Common myeloid progenitor, CD34-positive (primary cell): ENCODE measurements around the gene APRT.

Source experiments
- CTCF ChIA-PET: fragments of 350-600 bp; sonication (Branson Sonifier 250); formaldehyde crosslinking; loops from one replicate; lab custom pipeline; 2021; ENCODE audit warnings: antibody characterized with exemption; lab: Charles Lee
- POLR2A ChIA-PET: fragments of 350-600 bp; sonication (Branson Sonifier 250); formaldehyde crosslinking; loops from one replicate; lab custom pipeline; 2021; ENCODE audit warnings: antibody characterized with exemption; lab: Charles Lee
- DNase-seq, 3 donors: peaks; one replicate each; pipeline versions ENCODE4 v3.0.0 to v3.0.0-alpha.2; 2013
- H3K27ac ChIP-seq, 2 experiments: 1 replicate in 1 of 2; 2 replicates in 1 of 2; pipeline ENCODE4 v1.7.0; 2013; ENCODE audit warnings: inconsistent platforms in 2 of 2, low read length in 2 of 2, mild to moderate bottlenecking in 2 of 2, low read depth in 1 of 2, moderate library complexity in 1 of 2; ENCODE audit not compliant: severe bottlenecking in 2 of 2, insufficient read depth in 1 of 2, poor library complexity in 1 of 2
- H3K27me3 ChIP-seq, 5 experiments: replicated peaks in 2 of 5; 1 replicate in 3 of 5; 2 replicates in 2 of 5; pipeline versions ENCODE4 v1.6.1 to v1.7.0; 2013; ENCODE audit warnings: low read length in 4 of 5, mild to moderate bottlenecking in 2 of 5, moderate library complexity in 2 of 5, inconsistent platforms in 1 of 5; ENCODE audit not compliant: insufficient read depth in 5 of 5, control insufficient read depth in 4 of 5
- H3K36me3 ChIP-seq, 4 experiments: 1 replicate in 2 of 4; 2 replicates in 2 of 4; pipeline versions ENCODE4 v1.6.1 to v1.7.0; 2013; ENCODE audit warnings: low read length in 3 of 4, control low read depth in 1 of 4, mild to moderate bottlenecking in 1 of 4; ENCODE audit not compliant: control insufficient read depth in 4 of 4, insufficient read depth in 4 of 4
- H3K4me1 ChIP-seq, 4 experiments: 1 replicate in 3 of 4; 2 replicates in 1 of 4; pipeline versions ENCODE4 v1.6.1 to v1.7.1; 2013; ENCODE audit warnings: low read length in 3 of 4, mild to moderate bottlenecking in 3 of 4, control low read depth in 1 of 4, inconsistent platforms in 1 of 4, moderate library complexity in 1 of 4; ENCODE audit not compliant: control insufficient read depth in 4 of 4, insufficient read depth in 4 of 4; ENCODE audit errors: control extremely low read depth in 1 of 4
- H3K4me3 ChIP-seq, 7 experiments: 1 replicate in 4 of 7; 2 replicates in 3 of 7; pipeline versions ENCODE4 v1.5.1 to v1.7.0; 2013; ENCODE audit warnings: mild to moderate bottlenecking in 7 of 7, low read length in 6 of 7, moderate library complexity in 6 of 7, inconsistent platforms in 2 of 7, low read depth in 2 of 7, control low read depth in 1 of 7; ENCODE audit not compliant: insufficient read depth in 4 of 7, control insufficient read depth in 1 of 7; ENCODE audit errors: extremely low read depth in 1 of 7
- H3K9me3 ChIP-seq, 5 experiments: 1 replicate in 4 of 5; 2 replicates in 1 of 5; pipeline versions ENCODE4 v1.6.1 to v1.7.1; 2013; ENCODE audit warnings: low read length in 4 of 5, mild to moderate bottlenecking in 2 of 5, inconsistent platforms in 1 of 5, low read depth in 1 of 5, moderate library complexity in 1 of 5; ENCODE audit not compliant: control insufficient read depth in 4 of 5, insufficient read depth in 2 of 5; ENCODE audit errors: control extremely low read depth in 1 of 5
- WGBS: methylation state at CpG from one replicate; pipeline ENCODE4 v1.1.5; 2013; ENCODE audit not compliant: insufficient coverage; 5-methylcytosine and 5-hydroxymethylcytosine counted together

The APRT gene

DNA sequence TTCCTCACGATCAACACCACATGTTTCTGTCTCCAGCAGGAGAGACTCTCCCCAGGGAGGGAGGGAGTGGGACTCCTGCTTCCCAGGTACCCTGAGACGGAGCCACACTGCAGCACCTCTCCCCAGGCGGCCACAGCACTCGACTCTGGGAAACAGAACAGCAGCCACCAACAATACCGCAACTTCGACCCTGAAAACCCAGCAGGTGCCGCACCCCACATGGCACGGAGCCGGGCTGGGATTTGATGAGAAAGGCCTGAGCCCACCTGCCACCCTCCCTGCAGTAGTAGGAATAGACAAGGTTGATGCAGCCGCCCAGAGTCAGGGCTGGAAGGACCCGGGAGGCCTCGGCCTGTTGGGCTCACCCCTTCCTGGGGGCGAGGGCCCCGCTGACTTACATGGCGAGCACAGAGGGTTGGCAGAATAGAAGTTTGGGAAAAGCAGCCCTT, 30.6 kb upstream of the APRT start:
- WGBS = over 99% methylated on average over 14 of the region's 15 CpGs
- Histone ChIP-seq H3K4me1 (no peaks in the 10 kb centered on the region), H3K4me3 (no peak overlapping the region), H3K27me3 (no peaks in the 10 kb centered on the region), H3K36me3 (peaks cover 0 to 22% (median 15%) of the 10 kb centered on the region in 4 experiments), H3K27ac (no peak overlapping the region), H3K9me3 (no peaks in the 10 kb centered on the region)
- ChIA-PET CTCF (no interaction called here), POLR2A (no interaction called here)
- no peak for DNase-seq

GRCh38 chr16:88841521-88842307, 30.0 kb upstream of the APRT start:
- Histone ChIP-seq H3K4me1 (no peaks in the 10 kb centered on the region), H3K4me3 (no peak overlapping the region), H3K9me3 (no peaks in the 10 kb centered on the region), H3K27ac (no peak overlapping the region), H3K36me3 (peaks cover 0 to 22% (median 15%) of the 10 kb centered on the region in 4 experiments), H3K27me3 (no peaks in the 10 kb centered on the region)
- 96% methylated on average over 31 of the region's 40 CpGs for WGBS
- ChIA-PET CTCF (interaction anchor here (2.6 kb wide), 1 partner anchor 16 kb away, joined by 10 read pairs; the partner anchor contains the start of genes GALNS and TRAPPC2L), POLR2A (no interaction called here)
- no peak for DNase-seq

GRCh38 chr16:88840600-88841215, 29.0 kb upstream of the APRT start:
- POLR2A ChIA-PET = no interaction called here
- CTCF ChIA-PET = interaction anchor here (0.9 to 2.6 kb wide), 4 partner anchors 12 to 26 kb away, joined by 3 to 10 read pairs (median 3); partner anchors contain the start of genes GALNS and TRAPPC2L
- no peaks in the 10 kb centered on the region for H3K27me3 ChIP-seq

GRCh38 chr16:88839745-88840599, 28.2 kb upstream of the APRT start:
- Histone ChIP-seq H3K36me3 (peaks cover 0 to 22% (median 15%) of the 10 kb centered on the region in 4 experiments), H3K27me3 (no peaks in the 10 kb centered on the region), H3K4me3 (no peak overlapping the region), H3K4me1 (no peaks in the 10 kb centered on the region), H3K27ac (no peak overlapping the region), H3K9me3 (no peaks in the 10 kb centered on the region)
- POLR2A ChIA-PET = interaction anchor here (0.7 kb wide), 1 partner anchor 45 kb away, joined by 3 read pairs; no protein-coding TSS in a partner anchor
- no peak for DNase-seq
- 96% methylated on average over 21 of the region's 24 CpGs for WGBS
- CTCF ChIA-PET = interaction anchor here (0.9 to 2.6 kb wide), 5 partner anchors 13 to 93 kb away, joined by 3 to 10 read pairs (median 3); partner anchors contain the start of genes GALNS and TRAPPC2L

More at GRCh38 chr16:88840600-88841215, 29.0 kb upstream of the APRT start:
- Histone ChIP-seq H3K9me3 (no peaks in the 10 kb centered on the region), H3K36me3 (peaks cover 0 to 22% (median 15%) of the 10 kb centered on the region in 4 experiments), H3K27ac (no peak overlapping the region), H3K4me3 (no peak overlapping the region), H3K4me1 (no peaks in the 10 kb centered on the region)
- DNase-seq = no peak
- WGBS = 97% methylated on average over 24 of the region's 30 CpGs

DNA sequence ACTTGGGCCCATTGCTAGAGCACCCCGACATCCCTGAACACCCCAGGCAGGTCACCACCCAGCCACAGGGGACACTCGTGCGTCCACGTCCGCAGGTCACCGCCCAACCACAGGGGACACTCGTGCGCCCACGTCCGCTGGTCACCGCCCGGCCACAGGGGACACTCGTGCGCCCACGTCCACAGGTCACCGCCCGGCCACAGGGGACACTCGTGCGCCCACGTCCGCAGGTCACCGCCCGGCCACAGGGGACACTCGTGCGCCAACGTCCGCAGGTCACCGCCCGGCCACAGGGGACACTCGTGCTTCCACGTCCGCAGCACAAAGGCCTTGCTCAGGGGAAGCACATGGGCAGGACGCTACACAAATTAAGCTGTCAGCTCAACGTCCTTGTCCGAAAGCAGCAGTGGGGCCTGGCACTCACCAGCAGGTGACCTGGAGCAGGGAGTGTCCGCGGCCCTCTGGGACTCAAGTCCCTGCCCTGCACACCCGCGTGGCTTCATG, 27.4 kb upstream of the APRT start:
- Histone ChIP-seq H3K27me3 (no peaks in the 10 kb centered on the region), H3K4me1 (no peaks in the 10 kb centered on the region), H3K27ac (no peak overlapping the region), H3K4me3 (no peak overlapping the region), H3K36me3 (peaks cover 0 to 25% (median 16%) of the 10 kb centered on the region in 4 experiments), H3K9me3 (no peaks in the 10 kb centered on the region)
- WGBS = 95% methylated on average over 38 of the region's 39 CpGs
- DNase-seq = peak in 1 of 3 donors; percentile 10
- ChIA-PET POLR2A (no interaction called here), CTCF (interaction anchor here (2.6 kb wide), 1 partner anchor 18 kb away, joined by 10 read pairs; the partner anchor contains the start of genes GALNS and TRAPPC2L)

DNA sequence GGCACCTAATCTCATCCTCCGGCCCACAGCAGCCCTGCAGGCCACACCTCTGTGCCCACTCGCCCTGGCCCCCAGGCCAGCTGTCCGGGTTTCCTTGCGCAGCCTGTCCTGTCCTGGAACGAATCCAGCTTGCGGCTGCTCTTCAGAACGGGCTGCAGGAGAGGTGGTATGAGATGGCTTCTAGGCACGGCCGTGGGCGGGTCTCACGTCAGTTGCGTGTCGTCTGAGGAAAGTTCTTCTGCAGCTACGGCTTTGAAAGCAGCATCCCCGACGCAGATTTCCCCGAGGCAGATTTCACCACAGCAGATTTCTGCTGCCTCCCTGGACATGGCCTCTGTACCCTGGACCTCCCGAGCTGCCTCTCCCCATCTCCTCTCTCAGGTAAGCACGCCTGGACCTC, 26.8 kb upstream of the APRT start:
- ChIA-PET CTCF (interaction anchor here (2.6 kb wide), 1 partner anchor 19 kb away, joined by 10 read pairs; the partner anchor contains the start of genes GALNS and TRAPPC2L), POLR2A (no interaction called here)
- no peaks in the 10 kb centered on the region for H3K27me3 ChIP-seq
- no peaks in the 10 kb centered on the region for H3K9me3 ChIP-seq
- H3K36me3 ChIP-seq = peaks cover 0 to 25% (median 16%) of the 10 kb centered on the region in 4 experiments
- H3K27ac ChIP-seq = no peak overlapping the region
- H3K4me3 ChIP-seq = no peak overlapping the region
- 97% methylated on average over 18 of the region's 19 CpGs for WGBS
- DNase-seq = no peak
- H3K4me1 ChIP-seq = no peaks in the 10 kb centered on the region
